ENCODE data around the gene ZFYVE9. TPM values are rescaled to one million over a fixed set of nuclear protein-coding genes. Genes with fewer than 3 reads are reported as not detected.

ZFYVE9 gene
- total and polyA plus RNA-seq, 2 of the 8 experiments (the other 6 are each of a cell fraction or from before 2014, with no cell fraction given), result 5.8 to 26.5 TPM

- H3K9ac ChIP-seq (replicated peaks in 1 of 4; ENCODE audit: extremely low read depth in 1 of 4, low read depth in 3 of 4, low read length in 3 of 4), result no peak overlapping the region
- TF ChIP-seq RAD21 (IDR thresholded peaks at IDR 0.05 in 1 of 2, conservative IDR thresholded peaks at IDR 0.05 in 1 of 2; ENCODE audit: low read depth in 2 of 2, low read length in 2 of 2), result no peak
- TF ChIP-seq CTBP2 (IDR thresholded peaks at IDR 0.05; ENCODE audit: borderline replicate concordance, insufficient read depth, insufficient read length, low read length), result no peak
Observed at GRCh38 chr1:52164604-52165003, 22.7 kb downstream of the ZFYVE9 start.

More at GRCh38 chr1:52164604-52165003, 22.7 kb downstream of the ZFYVE9 start:
- DNase-seq (ENCODE audit: low read depth in 1 of 2, low spot score in 2 of 2) (no peak), FAIRE-seq (no peak)
- no peak overlapping the region for H3K23ac ChIP-seq (ENCODE audit: insufficient read length)
- no peaks in the 10 kb centered on the region for H3K9me3 ChIP-seq (ENCODE audit: insufficient read depth in 2 of 2, low read depth in 1 of 2, low read length in 1 of 2)
- H3K4me1 ChIP-seq (replicated peaks in 1 of 4; ENCODE audit: control insufficient read depth in 3 of 4, insufficient read depth in 4 of 4, low read length in 3 of 4), result no peaks in the 10 kb centered on the region
- H3K18ac ChIP-seq (ENCODE audit: extremely low read depth, low read length), result no peak overlapping the region
- no peak overlapping the region for H3K4me2 ChIP-seq (ENCODE audit: insufficient read depth in 1 of 2, low read depth in 2 of 2, low read length in 2 of 2)
- no peak overlapping the region for H2AFZ ChIP-seq (ENCODE audit: low read length)
- H3K23me2 ChIP-seq (ENCODE audit: low read depth, low read length), result no peaks in the 10 kb centered on the region
- POLR2A ChIA-PET (ENCODE audit: partially characterized antibody), result interaction anchor here (0.8 kb wide), 1 partner anchor 108 kb away, joined by 4 read pairs; no protein-coding TSS in a partner anchor
- no peak overlapping the region for H4K8ac ChIP-seq (ENCODE audit: extremely low read depth, insufficient read depth, low read length)
- CTCF ChIA-PET (ENCODE audit: partially characterized antibody), result no interaction called here
- no peak overlapping the region for H3K27ac ChIP-seq (ENCODE audit: low read depth, low read length)
- H4K20me1 ChIP-seq (replicated peaks in 1 of 2; ENCODE audit: control insufficient read depth in 1 of 2, insufficient read depth in 2 of 2, low read length in 2 of 2), result no peaks in the 10 kb centered on the region
- no peak overlapping the region for H4K91ac ChIP-seq (replicated peaks; ENCODE audit: insufficient read length, low read length)
- H3K27me3 ChIP-seq (replicated peaks in 1 of 4; ENCODE audit: control insufficient read depth in 3 of 4, extremely low read depth in 1 of 4, insufficient read depth in 3 of 4, low read length in 3 of 4), result no peaks in the 10 kb centered on the region
- no peak overlapping the region for H2BK5ac ChIP-seq (ENCODE audit: low read depth, low read length)
- H2AK5ac ChIP-seq (ENCODE audit: low read depth, low read length), result no peak overlapping the region
- no peak overlapping the region for H2BK12ac ChIP-seq (ENCODE audit: low read depth, low read length)
- no peak overlapping the region for H2BK20ac ChIP-seq (ENCODE audit: low read length)
- H3K56ac ChIP-seq (replicated peaks; ENCODE audit: insufficient read length, low read depth, low read length), result no peak overlapping the region
- no peak overlapping the region for H2BK15ac ChIP-seq (ENCODE audit: low read length)
- no peaks in the 10 kb centered on the region for H3K36me3 ChIP-seq (ENCODE audit: control insufficient read depth in 2 of 4, insufficient read depth in 4 of 4, low read length in 3 of 4)
- peaks cover 6% of the 10 kb centered on the region; the same call in 1 of the 2 replicates for H3K79me1 ChIP-seq (ENCODE audit: low read depth, low read length)
- H3K4me3 ChIP-seq (ENCODE audit: extremely low read depth in 1 of 4, insufficient read depth in 2 of 4, low read depth in 3 of 4, low read length in 4 of 4), result no peak overlapping the region
- no peak overlapping the region for H3K14ac ChIP-seq (ENCODE audit: insufficient read length)
- H2BK120ac ChIP-seq (replicated peaks; ENCODE audit: low read depth, low read length), result no peak overlapping the region
- 92% methylated on average over 4 of the region's 4 CpGs; no CpG with 5 or more reads in 1 of the 2 experiments for WGBS, 2 experiments (ENCODE audit: extremely low coverage in 1 of 2, insufficient coverage in 1 of 2, insufficient read length in 1 of 2, insufficient replicate concordance in 2 of 2, low coverage in 1 of 2, low lambda C conversion rate in 2 of 2, missing lambda C conversion rate in 1 of 2)
- H3K4ac ChIP-seq (replicated peaks; ENCODE audit: insufficient read length, low read depth, low read length), result no peak overlapping the region
- H4K5ac ChIP-seq (ENCODE audit: insufficient read length, low read depth, low read length), result no peak overlapping the region
- H3K79me2 ChIP-seq (ENCODE audit: control insufficient read depth in 1 of 2, insufficient read depth in 2 of 2, low read length in 2 of 2), result peaks cover 0 to 3% of the 10 kb centered on the region in 2 experiments; a peak in 2 of 4 replicates

Measured in H1 (cell line).